Stimulated activated CD4-positive, alpha-beta T cell treated with anti-CD3 and anti-CD28 coated beads, Interleukin-12 subunit alpha, Interleukin-12 subunit beta, amount 100 ng/mL, for 24 hours (primary cell): Measurements from ENCODE around the gene CASD1.
A peak's percentile ranks its signal among the peaks of the same experiment; 100 is the strongest.

Experiments
- DNase-seq, 2 experiments: peaks; one replicate each; pipeline ENCODE4 v3.0.0-alpha.2; 2020; ENCODE audit warnings: low read depth in 2 of 2

The CASD1 gene

DNA sequence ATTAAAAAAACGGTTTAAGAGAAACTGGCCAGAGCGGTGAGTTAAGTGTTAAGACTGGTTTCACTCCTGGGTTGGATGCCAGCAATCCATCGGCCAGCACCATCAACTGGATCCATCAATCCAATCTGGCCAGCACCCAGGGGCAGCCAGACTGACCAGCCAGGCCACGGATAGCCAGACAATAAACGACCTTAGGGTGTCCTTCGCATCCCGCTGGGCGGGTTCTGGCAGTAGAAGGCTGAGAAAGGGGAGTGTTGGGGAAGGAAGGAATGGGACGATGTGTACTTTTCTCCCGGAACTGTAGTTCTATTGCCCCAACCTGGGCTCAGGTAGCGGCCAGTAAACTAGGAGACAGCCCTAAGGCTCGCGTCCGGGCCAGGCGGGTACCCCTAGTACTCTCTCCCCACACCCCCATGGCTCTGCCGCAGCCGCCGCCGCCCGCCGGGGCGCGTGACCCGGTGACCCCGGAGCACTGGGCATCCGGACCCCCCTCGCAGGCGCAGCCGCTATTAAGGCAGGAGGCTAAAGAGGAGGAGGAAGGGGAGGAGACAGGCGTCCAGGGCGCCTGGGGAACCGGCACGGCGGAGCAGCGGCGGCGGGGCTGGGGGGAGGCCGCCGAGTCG is at the start of gene CASD1:
TSS of gene CASD1 (plus strand) at position 546 of the 623 bp plus-strand sequence. CDS start 276 bp downstream, outside the sequence.
- peak; percentile 29 to 47 for DNase-seq

DNA sequence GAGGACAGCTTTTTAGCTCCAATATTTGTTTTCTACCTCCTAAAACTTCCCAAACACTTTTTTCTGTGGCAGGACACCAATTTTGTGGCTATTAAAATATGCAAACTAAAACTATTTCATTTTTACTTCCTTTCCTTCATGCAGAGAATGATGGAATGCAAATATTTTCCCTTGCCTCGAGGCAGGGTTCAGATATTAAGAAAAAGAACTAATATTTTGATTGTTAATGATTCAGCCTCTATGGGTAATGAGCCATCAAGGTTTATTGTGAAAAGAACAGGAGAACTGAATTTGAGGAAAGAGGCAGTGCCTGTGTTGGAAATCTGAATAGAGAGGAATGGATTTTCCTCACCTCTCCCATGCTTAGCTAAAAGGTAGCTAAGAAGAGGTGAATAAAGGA is 43.1 kb upstream of the CASD1 start:
- DNase-seq, result no peak

DNA sequence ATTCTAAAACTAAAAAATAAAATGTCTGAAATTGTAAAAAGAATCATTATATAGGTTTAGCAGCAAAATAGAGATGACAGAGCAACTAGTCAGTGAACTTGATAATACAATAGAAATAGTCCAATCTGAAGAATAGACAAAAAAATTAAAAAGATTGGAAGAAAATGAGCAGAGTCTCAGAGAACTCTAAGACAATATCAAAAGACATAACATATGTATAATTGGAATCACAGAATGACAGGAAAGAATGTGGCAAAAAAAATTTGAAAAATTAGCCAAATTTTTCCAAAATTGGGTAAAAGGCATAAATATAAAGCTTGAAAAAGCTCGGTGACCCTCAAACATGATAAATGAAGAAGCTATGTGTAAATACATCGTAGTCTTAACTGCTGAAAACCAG is 38.0 kb upstream of the CASD1 start:
- DNase-seq, result no peak

DNA sequence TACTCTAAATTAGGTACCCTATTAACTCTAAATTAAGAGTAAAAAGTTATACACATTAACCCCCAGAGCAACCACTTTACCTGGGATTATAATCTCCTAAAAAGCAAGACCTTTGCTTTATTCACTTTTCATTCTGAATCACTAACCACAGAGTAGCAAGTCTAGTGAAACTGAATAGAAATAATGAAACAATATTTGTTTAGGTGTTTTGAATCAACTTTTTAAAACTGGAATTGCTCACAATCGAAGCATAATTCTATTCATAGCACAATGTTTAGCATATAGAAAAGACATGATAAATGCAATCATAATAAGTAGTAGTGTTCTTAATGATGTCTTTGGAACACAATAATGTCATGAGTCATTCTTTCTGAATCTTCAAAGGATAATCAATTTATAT is 37.0 kb upstream of the CASD1 start:
- no peak for DNase-seq

DNA sequence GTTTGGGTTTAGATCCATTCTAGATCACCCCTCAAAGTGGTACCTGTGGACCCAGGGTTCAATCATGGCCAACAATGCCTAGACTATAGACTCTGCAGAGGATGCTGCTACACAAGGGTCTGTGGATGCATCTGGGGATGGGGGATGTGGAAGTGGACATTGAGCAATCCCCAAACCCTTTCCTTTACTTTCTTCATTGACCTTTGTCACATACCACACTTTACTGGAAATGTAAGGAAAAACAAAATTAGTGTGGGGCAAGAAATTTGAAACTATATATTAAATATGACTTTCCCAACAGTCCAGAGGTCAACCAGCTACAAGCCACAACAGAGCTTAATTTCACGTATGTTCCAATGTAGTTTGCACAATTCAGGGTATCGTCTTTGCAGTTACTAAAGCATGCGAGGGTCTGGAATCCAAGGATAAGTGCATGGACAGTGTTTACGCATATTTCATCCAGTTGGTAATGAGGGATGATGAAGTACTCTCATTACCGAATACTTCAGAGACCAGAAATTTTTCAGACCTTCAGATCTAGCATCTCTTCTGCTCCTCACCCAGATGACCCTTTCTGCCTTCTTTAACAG is 33.3 kb upstream of the CASD1 start:
- no peak for DNase-seq

DNA sequence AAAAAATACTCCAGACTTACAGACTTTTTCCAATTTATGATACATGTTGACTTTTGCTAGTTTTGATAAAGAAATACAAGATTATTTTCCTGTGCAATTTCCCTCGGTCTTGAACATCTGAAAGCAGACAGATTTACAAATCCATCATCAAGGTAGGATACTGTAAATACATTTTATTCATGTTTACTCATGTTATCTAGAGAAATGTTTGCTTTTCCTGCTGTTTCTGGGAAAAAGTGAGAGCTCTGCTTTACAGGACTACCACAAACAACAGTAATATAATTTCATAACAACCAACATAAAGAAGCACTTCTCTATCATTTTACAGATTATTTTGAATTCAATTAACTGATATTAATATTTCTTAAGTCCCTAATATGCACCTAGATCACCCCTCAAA is 31.7 kb upstream of the CASD1 start:
- DNase-seq, result no peak

DNA sequence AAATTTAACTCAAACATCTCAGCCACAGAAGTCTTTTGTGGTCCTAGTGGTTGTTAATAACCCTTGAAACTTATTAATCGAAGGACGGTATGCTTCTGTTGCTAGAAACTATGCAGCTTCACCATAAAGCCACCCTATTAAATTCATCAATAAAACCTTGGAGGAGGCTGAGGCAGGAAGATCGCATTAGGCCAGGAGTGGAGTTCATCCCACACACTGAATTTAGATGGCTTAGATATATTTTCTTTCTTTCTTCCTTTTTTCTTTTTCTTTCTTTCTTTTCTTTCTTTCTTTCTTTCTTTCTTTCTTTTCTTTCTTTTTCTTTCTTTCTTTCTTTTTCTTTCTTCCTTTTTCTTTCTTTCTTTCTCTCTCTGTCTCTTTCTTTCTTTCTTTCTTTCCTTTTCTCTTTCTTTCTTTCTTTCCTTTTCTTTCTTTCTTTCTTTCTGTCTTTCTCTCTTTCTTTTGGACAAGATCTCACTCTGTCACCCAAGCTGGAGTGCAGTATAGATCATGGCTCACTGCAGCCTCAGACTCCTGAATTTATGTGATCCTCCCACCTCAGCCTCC is 30.9 kb upstream of the CASD1 start:
- DNase-seq, result no peak

DNA sequence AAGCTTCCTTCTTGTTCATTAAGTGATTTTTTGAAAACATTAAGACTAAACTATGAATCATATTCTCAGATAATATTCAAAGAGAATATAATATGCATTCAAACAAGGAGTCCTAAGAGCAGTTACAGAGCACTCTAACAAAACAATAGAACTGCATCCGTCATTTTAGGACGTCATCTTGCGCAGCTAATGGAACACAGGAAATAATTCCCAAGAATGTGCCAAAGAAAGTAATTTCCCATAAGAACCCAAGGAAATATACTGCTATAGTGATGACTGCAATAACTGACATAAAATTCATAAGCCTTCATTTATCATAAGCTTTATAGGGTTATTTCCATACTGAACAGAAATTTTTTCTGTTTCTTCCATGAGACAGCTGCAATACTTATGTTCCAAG is 28.3 kb upstream of the CASD1 start:
- no peak for DNase-seq

DNA sequence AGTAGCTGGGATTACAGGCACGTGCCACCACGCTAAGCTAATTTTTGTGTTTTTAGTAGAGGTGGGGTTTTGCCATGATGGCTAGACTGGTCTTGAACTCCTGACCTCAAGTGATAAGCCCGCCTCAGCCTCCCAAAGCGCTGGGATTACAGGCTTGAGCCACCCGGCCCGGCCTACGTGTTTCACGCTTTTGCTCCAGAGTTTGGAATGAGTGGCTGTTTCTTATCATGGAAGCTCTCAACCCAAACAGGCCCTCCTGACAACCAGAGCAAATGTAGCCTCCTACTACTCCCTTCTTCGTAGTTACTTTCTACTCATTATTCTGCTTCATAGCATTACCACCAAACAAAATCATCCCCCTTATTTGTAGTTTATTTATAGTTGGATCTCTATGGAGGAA is 26.8 kb upstream of the CASD1 start:
- no peak for DNase-seq

DNA sequence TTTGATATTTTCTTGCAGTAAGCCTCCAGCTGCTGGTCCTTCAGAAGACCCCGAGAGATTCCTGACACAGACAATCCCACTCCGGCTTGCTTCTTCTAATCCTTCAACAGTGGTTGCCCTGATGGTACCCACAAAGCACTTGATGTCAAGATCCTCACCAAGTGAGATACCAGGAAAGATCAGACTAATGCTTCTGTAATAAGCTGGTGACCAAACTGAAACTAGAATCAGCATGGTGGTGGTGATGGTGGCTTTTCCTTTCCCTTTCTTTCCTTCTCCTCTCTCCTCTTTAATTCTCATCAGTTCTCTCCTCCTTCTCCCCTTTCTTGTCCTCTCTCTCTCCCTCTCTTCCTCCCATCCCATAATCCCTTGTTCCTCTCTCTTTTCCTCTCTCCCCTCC is 25.8 kb upstream of the CASD1 start:
- no peak for DNase-seq

DNA sequence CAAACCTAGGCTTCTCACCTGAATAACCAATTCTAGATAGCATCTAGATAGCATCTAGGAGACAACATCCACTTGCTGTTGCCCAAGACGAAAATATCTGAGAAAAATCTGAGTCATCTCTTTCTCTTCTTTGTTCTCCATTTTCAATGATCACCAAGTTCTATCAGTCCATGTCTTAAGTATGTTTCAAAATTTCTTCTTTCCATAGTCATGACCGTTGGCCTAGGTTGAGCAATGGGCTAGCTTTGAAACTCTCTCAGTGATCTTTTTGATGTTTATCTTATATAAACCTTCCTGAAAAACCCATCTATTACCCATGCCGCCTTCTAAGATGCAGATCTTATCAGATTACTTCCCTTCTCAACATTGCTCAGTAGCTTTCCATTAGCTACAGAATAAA is 23.4 kb upstream of the CASD1 start:
- DNase-seq, result no peak

DNA sequence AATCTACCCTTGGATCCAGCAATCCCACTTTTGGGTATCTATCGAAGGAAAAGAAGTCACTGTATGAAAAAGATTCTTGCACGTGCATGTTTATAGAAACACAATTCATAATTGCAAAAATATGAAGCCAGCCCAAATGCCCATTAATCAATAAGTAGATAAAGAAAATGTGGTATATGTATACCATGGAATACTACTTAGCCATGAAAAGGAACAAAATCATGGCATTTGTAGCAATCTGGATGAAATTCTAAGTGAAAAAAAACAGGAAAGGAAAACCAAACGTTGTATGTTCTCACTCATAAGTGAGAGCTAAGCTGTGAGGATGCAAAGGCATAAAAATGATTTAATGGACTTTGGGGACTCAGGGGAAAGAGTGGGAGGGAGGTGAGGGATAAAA is 18.2 kb upstream of the CASD1 start:
- DNase-seq, result no peak

DNA sequence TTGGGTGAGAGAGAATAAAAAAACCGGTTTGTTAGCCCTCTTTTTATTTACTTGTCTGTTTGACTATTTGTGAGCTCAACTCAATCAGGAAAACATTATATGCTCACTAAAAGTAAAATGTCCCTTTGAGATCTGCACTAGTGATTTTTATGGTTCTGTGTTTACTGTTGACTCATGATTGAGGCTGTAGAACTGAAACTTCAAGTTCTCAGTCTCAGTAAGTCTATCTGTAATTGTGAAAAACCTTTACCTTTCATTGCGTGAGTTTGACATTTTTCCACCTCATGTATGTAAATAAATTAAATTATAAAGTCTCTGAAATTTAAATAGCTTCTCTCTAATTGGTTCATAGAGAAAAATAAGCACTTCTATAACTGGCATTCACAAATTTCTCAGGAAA is 17.0 kb upstream of the CASD1 start:
- DNase-seq, result no peak

DNA sequence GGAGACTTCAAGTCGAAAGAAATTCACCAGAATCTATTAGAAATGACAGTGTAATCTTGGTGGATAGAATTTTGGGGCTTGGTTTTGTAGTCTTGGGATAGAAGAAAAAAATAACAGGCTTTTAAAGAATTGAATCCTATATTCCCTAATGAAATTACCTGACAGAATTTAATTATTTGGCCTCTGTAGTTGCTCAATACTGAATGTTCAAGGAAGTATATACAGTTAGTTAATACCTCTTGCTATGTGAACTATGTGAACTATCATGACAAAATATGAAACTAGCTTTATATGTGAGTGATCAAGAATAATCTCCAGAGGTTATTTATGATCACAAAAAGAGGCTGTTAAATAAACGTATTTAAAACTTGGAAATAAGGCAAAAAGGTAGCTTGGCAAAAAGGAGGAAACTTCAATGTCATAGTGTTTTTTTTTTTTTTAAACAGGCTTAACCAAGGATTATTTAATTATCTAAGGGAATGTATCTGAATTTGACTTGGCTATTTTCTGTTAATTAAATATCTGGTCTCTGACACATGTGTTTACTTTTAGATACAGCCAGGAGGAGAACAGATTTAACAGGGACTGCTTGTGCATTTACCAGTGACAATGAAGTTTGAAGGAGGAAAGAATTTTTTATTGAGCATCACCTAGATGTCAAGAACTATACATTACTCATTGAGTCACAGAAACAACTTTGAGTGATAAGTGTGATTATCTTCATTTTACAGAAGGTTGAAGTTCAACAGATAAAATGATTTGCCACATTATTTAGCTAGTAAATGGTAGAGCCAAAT is 11.5 kb upstream of the CASD1 start:
- no peak for DNase-seq

DNA sequence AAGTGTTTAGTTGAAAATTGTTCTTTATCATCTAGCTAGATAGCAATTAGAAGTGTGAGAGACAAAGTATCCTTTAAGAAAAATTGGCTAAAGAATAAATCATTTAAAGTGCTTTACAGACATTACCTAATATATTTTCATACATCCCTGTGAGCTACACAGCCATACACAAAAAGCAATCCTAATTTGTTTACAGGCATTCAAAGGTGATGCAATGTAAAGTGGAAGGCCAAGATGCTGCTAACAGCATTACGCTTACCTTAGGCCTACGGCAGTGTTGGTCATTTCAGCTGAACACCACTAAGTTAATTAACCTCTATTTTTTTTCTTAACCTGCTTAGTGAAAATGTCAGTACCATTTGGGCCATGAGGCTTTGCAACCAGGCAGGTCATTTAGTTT is 10.7 kb upstream of the CASD1 start:
- DNase-seq, result no peak

DNA sequence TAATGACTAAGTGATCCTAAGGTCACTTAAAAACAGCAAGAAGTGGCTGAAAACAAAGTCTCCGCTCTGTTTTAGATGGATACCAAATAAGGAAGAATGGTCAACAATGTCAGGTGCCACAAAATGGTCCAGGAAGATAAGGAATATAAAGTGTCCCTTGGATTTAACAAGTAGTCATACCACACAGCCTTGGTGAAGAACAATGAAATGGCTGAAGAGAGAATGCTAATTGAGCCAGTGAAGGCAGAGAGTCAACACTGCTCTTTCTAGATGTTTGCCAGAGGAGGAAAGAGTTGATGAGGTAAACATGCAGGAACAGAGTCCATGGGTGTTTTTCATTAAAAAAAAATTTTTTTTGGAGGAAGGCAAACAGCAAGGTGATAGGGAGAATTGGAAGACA is 2.1 kb upstream of the CASD1 start:
- DNase-seq, result no peak

DNA sequence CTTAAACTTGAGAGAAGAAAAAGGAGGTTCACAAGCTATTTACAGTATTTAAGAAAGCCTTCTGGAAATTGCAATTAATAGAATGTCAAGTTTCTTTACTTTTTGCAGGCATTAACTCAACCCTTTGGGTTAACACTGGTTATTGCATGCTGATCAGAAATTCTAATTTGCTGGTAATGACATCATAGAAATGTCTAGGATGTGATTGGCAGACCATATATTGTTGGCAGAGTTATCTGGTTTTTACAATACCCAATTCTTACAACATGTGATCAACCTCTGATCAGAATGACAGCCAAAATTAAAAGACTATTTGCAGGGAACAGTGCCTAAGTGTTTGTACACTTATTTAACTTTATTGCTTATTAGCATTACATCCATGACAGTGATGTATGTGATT is 1.6 kb upstream of the CASD1 start:
- DNase-seq, result no peak

DNA sequence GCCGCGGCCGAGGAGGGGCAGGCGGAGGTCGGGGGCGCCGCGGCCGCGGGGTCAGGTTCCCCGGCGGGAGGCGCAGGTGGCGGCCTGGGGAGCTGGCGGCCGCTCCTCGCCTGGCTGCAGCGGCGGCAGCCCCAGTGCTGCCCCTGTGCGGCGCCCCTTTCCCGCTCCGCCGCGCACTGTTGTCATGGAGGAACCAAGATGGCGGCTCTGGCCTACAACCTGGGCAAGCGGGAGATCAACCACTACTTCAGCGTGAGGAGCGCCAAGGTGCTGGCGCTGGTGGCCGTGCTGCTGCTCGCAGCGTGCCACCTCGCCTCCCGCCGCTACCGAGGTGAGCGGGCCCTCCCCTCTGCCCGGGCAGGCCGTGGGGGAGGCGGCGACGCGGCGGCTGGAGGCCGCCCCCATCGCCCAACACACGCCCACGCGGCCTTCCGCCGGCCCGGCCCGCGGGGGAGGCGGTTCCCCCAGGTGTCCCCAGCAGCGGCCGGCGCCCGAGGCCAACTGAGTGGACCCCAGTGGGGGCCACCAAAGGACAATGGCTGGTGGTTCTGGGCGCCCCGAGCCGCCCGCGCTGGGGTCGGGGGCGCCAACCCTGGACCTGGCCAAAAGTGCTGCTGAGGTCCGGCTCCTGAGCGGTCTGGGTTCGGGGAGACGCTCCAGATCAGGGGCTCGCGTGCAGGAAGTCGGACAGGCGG is 425 bp downstream of the CASD1 start:
- peak; percentile 28 to 38 for DNase-seq

DNA sequence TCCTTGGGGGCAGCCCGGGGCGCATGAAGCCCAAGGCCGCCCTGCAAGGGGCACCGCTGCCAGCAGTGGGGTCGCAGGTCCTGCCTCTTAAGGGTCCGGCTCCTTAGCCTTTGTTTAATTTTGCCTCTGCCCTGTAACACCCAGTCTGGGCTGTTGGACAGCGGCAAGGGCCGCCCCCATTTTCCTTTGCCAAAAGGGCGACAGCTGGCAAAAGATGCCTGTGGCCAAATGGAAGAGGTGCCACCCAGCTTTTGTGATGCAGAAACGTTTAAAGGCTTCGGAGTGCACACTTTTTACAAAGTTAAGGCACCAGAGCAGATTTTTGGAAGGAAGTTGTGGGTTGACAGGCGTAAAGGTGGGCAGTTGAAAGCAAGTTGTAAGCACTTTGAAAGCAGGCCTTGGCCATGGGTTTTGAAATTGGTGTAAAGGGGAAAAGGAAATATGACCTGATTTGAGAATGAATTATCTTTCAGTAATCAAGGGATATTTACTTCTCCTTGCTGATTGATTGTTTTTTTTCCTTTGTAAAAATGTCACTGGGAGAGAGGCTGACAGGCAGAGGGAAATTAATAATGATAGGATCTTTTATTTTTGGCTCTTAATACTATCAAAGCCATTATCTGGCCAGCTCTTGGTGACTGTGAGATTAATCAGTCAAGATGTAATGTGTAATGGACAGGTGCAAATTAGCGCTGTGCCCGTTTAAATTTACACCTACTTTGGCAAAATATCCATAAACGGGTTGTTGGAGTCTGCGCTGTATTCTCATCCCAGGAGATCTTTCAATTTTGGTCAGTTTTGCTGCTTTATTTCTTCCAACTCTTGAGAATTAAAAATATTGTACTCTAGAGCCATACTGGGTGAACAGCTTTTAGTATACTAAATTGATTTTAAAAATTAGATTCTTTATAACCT is 1.2 kb downstream of the CASD1 start:
- peak; percentile 3 to 12 for DNase-seq

DNA sequence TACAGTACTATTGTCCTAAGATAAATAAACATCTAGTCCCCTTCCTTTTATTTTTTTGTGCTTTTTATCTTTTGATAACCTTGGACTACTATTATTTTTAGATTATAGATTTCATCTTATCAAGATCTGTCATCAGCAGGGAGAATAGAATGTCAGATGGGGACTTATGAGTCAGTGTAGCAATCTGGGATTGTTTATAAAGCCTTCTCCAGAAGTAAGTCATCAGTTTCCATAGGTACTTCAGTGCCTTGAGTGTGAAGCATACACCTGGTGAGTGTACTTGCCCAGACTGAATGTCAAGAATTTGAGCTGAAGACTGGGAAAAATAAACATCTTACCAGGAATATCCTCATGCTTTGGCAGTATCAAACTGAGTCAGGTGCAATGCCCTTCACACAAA is 2.1 kb downstream of the CASD1 start:
- DNase-seq, result no peak
